HepG2 (cell line): Measurements from ENCODE around the gene VKORC1. TPM values are rescaled to one million over a fixed set of nuclear protein-coding genes. Genes with fewer than 3 reads are reported as not detected.

Source experiments
- ADNP ChIP-seq: sonication (generic); formaldehyde crosslinking; IDR thresholded peaks from 2 replicates; pipeline ENCODE4 v1.4.0; 2020; ENCODE audit warnings: missing genetic modification reagents
- ATAD3A ChIP-seq: sonication (generic); formaldehyde crosslinking; IDR thresholded peaks from 2 replicates; pipeline ENCODE4 v1.4.0; 2020; ENCODE audit warnings: missing genetic modification reagents
- FOXA3 ChIP-seq: IDR thresholded peaks from 2 replicates; pipeline ENCODE4 v1.6.1; 2016; ENCODE audit warnings: missing genetic modification reagents, missing compliant biosample characterization
- GMEB1 ChIP-seq: sonication (generic); formaldehyde crosslinking; IDR thresholded peaks from 2 replicates; pipeline ENCODE4 v1.5.1; 2020; ENCODE audit warnings: missing genetic modification reagents, mild to moderate bottlenecking, borderline replicate concordance
- GPBP1L1 ChIP-seq: sonication (generic); formaldehyde crosslinking; IDR thresholded peaks from 2 replicates; pipeline ENCODE4 v1.5.0; 2020; ENCODE audit warnings: mild to moderate bottlenecking, missing genetic modification reagents
- KDM2A ChIP-seq: sonication (generic); formaldehyde crosslinking; IDR thresholded peaks from 2 replicates; pipeline ENCODE4 v1.4.0; 2020; ENCODE audit warnings: low read depth, missing genetic modification reagents, borderline replicate concordance
- NCOA5 ChIP-seq: sonication (generic); formaldehyde crosslinking; IDR thresholded peaks from 2 replicates; pipeline ENCODE4 v1.4.0; 2020; ENCODE audit warnings: missing genetic modification reagents
- POLR2AphosphoS2 ChIP-seq: IDR thresholded peaks from 2 replicates; pipeline ENCODE4 v1.6.1; 2011; ENCODE audit warnings: low read depth, low read length, improper control_type of control experiment
- SNAPC2 ChIP-seq: sonication (generic); formaldehyde crosslinking; IDR thresholded peaks from 2 replicates; pipeline ENCODE4 v1.8.1; 2022; ENCODE audit warnings: mild to moderate bottlenecking, missing genetic modification reagents
- TSC22D2 ChIP-seq: sonication (generic); formaldehyde crosslinking; IDR thresholded peaks from 2 replicates; pipeline ENCODE4 v1.5.1; 2020; ENCODE audit warnings: missing genetic modification reagents, mild to moderate bottlenecking, borderline replicate concordance
- ZNF558 ChIP-seq: sonication (generic); formaldehyde crosslinking; IDR thresholded peaks from 2 replicates; pipeline ENCODE4 v1.9.0; 2022; ENCODE audit warnings: mild to moderate bottlenecking, missing genetic modification reagents, borderline replicate concordance
- ZNF773 ChIP-seq: sonication (generic); formaldehyde crosslinking; IDR thresholded peaks from 2 replicates; pipeline ENCODE4 v1.4.0; 2020; ENCODE audit warnings: missing genetic modification reagents, borderline replicate concordance
- ZSCAN25 ChIP-seq: sonication (generic); formaldehyde crosslinking; IDR thresholded peaks from 2 replicates; pipeline ENCODE4 v1.8.0; 2022; ENCODE audit warnings: mild to moderate bottlenecking, missing genetic modification reagents
- polyA plus RNA-seq, 8 experiments: library from polyadenylated mRNA; depleted of rRNA in 3 of 8; stranded (reverse) in 7 of 8; unstranded in 1 of 8; fragments of >200 nt; fragmentation: Illumina TruSeq in 4 of 8; extraction: Trizol in 4 of 8; gene quantifications; 2 replicates each; pipeline versions ENCODE4 v1.2.1 to v1.2.3, GENCODE V29; 2011 to 2016; ENCODE audit warnings: low read depth in 4 of 8, missing spikeins in 1 of 8, mixed read lengths in 1 of 8; ENCODE audit not compliant: insufficient read depth in 1 of 8
- total RNA-seq, 5 experiments: library from RNA; depleted of rRNA; stranded (reverse); fragments of >200 nt; fragmentation: Illumina TruSeq; extraction: Trizol; gene quantifications; 2 replicates each; pipeline ENCODE4 v1.2.3, GENCODE V29; 2016; ENCODE audit warnings: low read depth in 1 of 5
- TF ChIP-seq, protein P1 (sequence below): IDR thresholded peaks from 2 replicates; pipeline ENCODE4 v1.6.1; 2016; ENCODE audit warnings: missing compliant biosample characterization, missing genetic modification reagents, borderline replicate concordance
- TF ChIP-seq, protein P2 (sequence below): sonication (generic); formaldehyde crosslinking; IDR thresholded peaks from 2 replicates; pipeline ENCODE4 v1.4.0; 2020; ENCODE audit warnings: missing genetic modification reagents, borderline replicate concordance
- TF ChIP-seq, protein P3 (sequence below): IDR thresholded peaks from 2 replicates; pipeline ENCODE4 v1.6.1; 2016; ENCODE audit warnings: low read depth
- TF ChIP-seq, protein P4 (sequence below): sonication (generic); formaldehyde crosslinking; IDR thresholded peaks from 2 replicates; pipeline ENCODE4 v1.4.0; 2020; ENCODE audit warnings: missing genetic modification reagents

VKORC1 gene
- total and polyA plus RNA-seq, 2 of the 13 experiments (the other 11 are each of a cell fraction or from before 2014, with no cell fraction given), result 141 to 615 TPM

DNA sequence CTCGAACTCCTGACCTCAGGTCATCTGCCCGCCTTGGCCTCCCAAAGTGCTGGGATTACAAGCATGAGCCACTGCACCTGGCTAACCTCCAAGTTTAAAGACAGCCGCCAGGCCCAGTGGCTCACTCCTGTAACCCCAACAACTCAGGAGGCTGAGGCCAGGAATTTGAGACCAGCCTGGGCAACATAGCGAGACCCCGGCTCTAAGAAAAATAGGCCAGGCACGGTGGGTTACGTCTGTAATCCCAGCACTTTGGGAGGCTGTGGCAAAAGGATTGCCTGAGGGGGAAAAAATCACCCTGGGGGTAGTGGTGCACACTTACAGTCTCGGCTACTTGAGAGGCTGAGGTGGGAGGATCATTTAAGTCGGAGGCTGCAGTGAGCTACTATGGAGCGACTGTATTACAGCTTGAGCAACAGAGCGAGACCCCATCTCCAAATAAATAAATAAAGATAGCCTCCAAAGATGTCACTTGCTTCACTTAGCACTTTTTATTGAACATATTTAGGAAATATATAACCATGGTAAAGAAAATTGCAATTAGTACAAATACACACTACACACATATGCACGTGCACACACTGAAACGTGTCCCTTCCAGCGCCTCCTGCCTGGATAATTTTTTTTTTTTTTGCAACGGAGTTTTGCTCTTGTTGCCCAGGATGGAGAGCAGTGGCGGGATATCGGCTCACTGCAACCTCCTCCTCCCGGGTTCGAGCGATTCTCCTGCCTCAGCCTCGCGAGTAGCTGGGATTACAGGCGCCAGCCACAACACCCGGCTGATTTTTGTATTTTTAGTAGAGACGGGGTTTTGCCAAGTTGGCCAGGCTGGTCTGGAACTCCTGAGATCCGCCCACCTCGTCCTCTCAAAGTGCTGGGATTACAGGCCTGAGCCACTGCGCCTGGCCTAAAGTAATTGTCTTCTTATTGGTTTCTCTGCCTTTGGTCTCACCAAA is 12.2 kb upstream of the VKORC1 start (continued):
- TF ChIP-seq, protein P1, sequence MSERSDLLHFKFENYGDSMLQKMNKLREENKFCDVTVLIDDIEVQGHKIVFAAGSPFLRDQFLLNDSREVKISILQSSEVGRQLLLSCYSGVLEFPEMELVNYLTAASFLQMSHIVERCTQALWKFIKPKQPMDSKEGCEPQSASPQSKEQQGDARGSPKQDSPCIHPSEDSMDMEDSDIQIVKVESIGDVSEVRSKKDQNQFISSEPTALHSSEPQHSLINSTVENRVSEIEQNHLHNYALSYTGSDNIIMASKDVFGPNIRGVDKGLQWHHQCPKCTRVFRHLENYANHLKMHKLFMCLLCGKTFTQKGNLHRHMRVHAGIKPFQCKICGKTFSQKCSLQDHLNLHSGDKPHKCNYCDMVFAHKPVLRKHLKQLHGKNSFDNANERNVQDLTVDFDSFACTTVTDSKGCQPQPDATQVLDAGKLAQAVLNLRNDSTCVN, result 0 out of 2 replicates have a peak, but pooled peaks have one; percentile 26
- TF ChIP-seq GMEB1 (CRISPR knock-in tag) (0 out of 2 replicates have a peak, but pooled peaks have one; percentile 27), NCOA5 (no peak), ADNP (CRISPR knock-in tag) (0 out of 2 replicates have a peak, but pooled peaks have one; percentile 39), ZSCAN25 (CRISPR knock-in tag) (no peak), POLR2AphosphoS2 (no peak), ZNF558 (CRISPR knock-in tag) (no peak), TSC22D2 (CRISPR knock-in tag) (no peak), FOXA3 (CRISPR knock-in tag) (no peak), ZNF773 (CRISPR knock-in tag) (no peak), KDM2A (CRISPR knock-in tag) (no peak), ATAD3A (CRISPR knock-in tag) (no peak), GPBP1L1 (CRISPR knock-in tag) (no peak), SNAPC2 (CRISPR knock-in tag) (no peak)
- TF ChIP-seq, protein P2, sequence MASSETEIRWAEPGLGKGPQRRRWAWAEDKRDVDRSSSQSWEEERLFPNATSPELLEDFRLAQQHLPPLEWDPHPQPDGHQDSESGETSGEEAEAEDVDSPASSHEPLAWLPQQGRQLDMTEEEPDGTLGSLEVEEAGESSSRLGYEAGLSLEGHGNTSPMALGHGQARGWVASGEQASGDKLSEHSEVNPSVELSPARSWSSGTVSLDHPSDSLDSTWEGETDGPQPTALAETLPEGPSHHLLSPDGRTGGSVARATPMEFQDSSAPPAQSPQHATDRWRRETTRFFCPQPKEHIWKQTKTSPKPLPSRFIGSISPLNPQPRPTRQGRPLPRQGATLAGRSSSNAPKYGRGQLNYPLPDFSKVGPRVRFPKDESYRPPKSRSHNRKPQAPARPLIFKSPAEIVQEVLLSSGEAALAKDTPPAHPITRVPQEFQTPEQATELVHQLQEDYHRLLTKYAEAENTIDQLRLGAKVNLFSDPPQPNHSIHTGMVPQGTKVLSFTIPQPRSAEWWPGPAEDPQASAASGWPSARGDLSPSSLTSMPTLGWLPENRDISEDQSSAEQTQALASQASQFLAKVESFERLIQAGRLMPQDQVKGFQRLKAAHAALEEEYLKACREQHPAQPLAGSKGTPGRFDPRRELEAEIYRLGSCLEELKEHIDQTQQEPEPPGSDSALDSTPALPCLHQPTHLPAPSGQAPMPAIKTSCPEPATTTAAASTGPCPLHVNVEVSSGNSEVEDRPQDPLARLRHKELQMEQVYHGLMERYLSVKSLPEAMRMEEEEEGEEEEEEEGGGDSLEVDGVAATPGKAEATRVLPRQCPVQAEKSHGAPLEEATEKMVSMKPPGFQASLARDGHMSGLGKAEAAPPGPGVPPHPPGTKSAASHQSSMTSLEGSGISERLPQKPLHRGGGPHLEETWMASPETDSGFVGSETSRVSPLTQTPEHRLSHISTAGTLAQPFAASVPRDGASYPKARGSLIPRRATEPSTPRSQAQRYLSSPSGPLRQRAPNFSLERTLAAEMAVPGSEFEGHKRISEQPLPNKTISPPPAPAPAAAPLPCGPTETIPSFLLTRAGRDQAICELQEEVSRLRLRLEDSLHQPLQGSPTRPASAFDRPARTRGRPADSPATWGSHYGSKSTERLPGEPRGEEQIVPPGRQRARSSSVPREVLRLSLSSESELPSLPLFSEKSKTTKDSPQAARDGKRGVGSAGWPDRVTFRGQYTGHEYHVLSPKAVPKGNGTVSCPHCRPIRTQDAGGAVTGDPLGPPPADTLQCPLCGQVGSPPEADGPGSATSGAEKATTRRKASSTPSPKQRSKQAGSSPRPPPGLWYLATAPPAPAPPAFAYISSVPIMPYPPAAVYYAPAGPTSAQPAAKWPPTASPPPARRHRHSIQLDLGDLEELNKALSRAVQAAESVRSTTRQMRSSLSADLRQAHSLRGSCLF (CRISPR knock-in tag), result no peak
- TF ChIP-seq, protein P3, sequence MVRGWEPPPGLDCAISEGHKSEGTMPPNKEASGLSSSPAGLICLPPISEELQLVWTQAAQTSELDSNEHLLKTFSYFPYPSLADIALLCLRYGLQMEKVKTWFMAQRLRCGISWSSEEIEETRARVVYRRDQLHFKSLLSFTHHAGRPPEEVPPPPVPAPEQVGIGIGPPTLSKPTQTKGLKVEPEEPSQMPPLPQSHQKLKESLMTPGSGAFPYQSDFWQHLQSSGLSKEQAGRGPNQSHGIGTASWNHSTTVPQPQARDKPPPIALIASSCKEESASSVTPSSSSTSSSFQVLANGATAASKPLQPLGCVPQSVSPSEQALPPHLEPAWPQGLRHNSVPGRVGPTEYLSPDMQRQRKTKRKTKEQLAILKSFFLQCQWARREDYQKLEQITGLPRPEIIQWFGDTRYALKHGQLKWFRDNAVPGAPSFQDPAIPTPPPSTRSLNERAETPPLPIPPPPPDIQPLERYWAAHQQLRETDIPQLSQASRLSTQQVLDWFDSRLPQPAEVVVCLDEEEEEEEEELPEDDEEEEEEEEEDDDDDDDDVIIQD (CRISPR knock-in tag), result no peak
- TF ChIP-seq, protein P4, sequence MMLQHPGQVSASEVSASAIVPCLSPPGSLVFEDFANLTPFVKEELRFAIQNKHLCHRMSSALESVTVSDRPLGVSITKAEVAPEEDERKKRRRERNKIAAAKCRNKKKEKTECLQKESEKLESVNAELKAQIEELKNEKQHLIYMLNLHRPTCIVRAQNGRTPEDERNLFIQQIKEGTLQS (CRISPR knock-in tag), result no peak
